Activated CD8-positive, alpha-beta T cell treated with anti-CD3 and anti-CD28 coated beads for 36 hours (primary cell): ENCODE data around the gene BACE2. TPM values are rescaled to one million over a fixed set of nuclear protein-coding genes. Genes with fewer than 3 reads are reported as not detected.

Source experiments
- ATAC-seq: fragments of 200-7000 bp; cut with Tn5 transposase; one replicate; pipeline ENCODE4 v1.10.0; 2021; ENCODE audit warnings: mild to moderate bottlenecking, moderate library complexity
- CTCF ChIA-PET: fragments of 350-600 bp; sonication (Branson Sonifier 250); formaldehyde crosslinking; loops from one replicate; lab custom pipeline; 2021; ENCODE audit warnings: antibody characterized with exemption; lab: Charles Lee
- POLR2A ChIA-PET: fragments of 350-600 bp; sonication (Branson Sonifier 250); formaldehyde crosslinking; loops from one replicate; lab custom pipeline; 2021; ENCODE audit warnings: antibody characterized with exemption; lab: Charles Lee
- DNase-seq: peaks from one replicate; pipeline ENCODE4 v3.0.0-alpha.2; 2020
- H3K27ac Mint-ChIP-seq: one replicate; pipeline ENCODE4 v1.8.0; 2021; ENCODE audit warnings: mild to moderate bottlenecking, mixed read lengths
- H3K27me3 Mint-ChIP-seq: one replicate; pipeline ENCODE4 v1.8.0; 2021; ENCODE audit warnings: mixed read lengths
- H3K36me3 Mint-ChIP-seq: one replicate; pipeline ENCODE4 v1.8.0; 2021; ENCODE audit warnings: low read depth, mixed read lengths
- H3K4me1 Mint-ChIP-seq: one replicate; pipeline ENCODE4 v1.8.0; 2021; ENCODE audit warnings: low read depth, mixed read lengths
- H3K4me3 Mint-ChIP-seq: one replicate; pipeline ENCODE4 v1.8.0; 2021; ENCODE audit warnings: mild to moderate bottlenecking, moderate library complexity, mixed read lengths
- H3K9me3 Mint-ChIP-seq: one replicate; pipeline ENCODE4 v1.8.0; 2021; ENCODE audit warnings: mixed read lengths
- CTCF ChIP-seq: fragments of 200-600 bp; IDR thresholded peaks from one replicate; pipeline ENCODE4 v1.8.0; 2022; ENCODE audit warnings: antibody characterized with exemption, mild to moderate bottlenecking
- intact Hi-C: fragments of 100-400 bp; cut with micrococcal nuclease; formaldehyde crosslinking; loops from one replicate; pipeline ENCODE4 v1.10.0; 2022
- total RNA-seq, 2 experiments: library from RNA; stranded (reverse); gene quantifications; one replicate each; pipeline ENCODE4 v1.2.3, GENCODE V29; 2021

The BACE2 gene
- total RNA-seq, 2 experiments from 2014 or later = 1.1 to 2.0 TPM

GRCh38 chr21:41183575-41183974 is 15.6 kb downstream of the BACE2 start:
- Mint-ChIP-seq H3K36me3 (no peaks in the 10 kb centered on the region), H3K27ac (no peak overlapping the region), H3K4me1 (no peaks in the 10 kb centered on the region), H3K4me3 (no peak overlapping the region), H3K27me3 (peaks cover 6% of the 10 kb centered on the region), H3K9me3 (no peaks in the 10 kb centered on the region)
- no peak for TF ChIP-seq CTCF
- ATAC-seq (no peak), DNase-seq (no peak)
- CTCF ChIA-PET = no interaction called here
- intact Hi-C loops = no loop called here
- POLR2A ChIA-PET = no interaction called here

- H3K27me3 Mint-ChIP-seq = peaks cover 4% of the 10 kb centered on the region
- no peak for TF ChIP-seq CTCF
- H3K36me3 Mint-ChIP-seq = no peaks in the 10 kb centered on the region
- DNase-seq (no peak), ATAC-seq (no peak)
- H3K4me3 Mint-ChIP-seq = no peak overlapping the region
- ChIA-PET POLR2A (no interaction called here), CTCF (no interaction called here)
- no peak overlapping the region for H3K27ac Mint-ChIP-seq
- H3K9me3 Mint-ChIP-seq = peaks cover 6% of the 10 kb centered on the region
- no peaks in the 10 kb centered on the region for H3K4me1 Mint-ChIP-seq
- intact Hi-C loops = no loop called here
These were observed 17.8 kb downstream of the BACE2 start for GRCh38 chr21:41185802-41186201.

- peaks cover 2% of the 10 kb centered on the region for H3K27me3 Mint-ChIP-seq
- POLR2A ChIA-PET = no interaction called here
- CTCF ChIA-PET = no interaction called here
- no peaks in the 10 kb centered on the region for H3K36me3 Mint-ChIP-seq
- no peak for TF ChIP-seq CTCF
- intact Hi-C loops = no loop called here
- DNase-seq (no peak), ATAC-seq (no peak)
- H3K27ac Mint-ChIP-seq = no peak overlapping the region
- H3K4me1 Mint-ChIP-seq = no peaks in the 10 kb centered on the region
- peaks cover 6% of the 10 kb centered on the region for H3K9me3 Mint-ChIP-seq
- H3K4me3 Mint-ChIP-seq = no peak overlapping the region
These were observed 19.0 kb downstream of the BACE2 start for GRCh38 chr21:41186755-41187536.

GRCh38 chr21:41187537-41188025 is 19.6 kb downstream of the BACE2 start:
- no peak for TF ChIP-seq CTCF
- ATAC-seq (no peak), DNase-seq (no peak)
- H3K4me1 Mint-ChIP-seq = no peaks in the 10 kb centered on the region
- H3K27me3 Mint-ChIP-seq = peaks cover 2% of the 10 kb centered on the region
- intact Hi-C loops = no loop called here
- ChIA-PET CTCF (interaction anchor here (1.2 kb wide), 1 partner anchor 18 kb away, joined by 3 read pairs; no protein-coding TSS in a partner anchor), POLR2A (no interaction called here)
- H3K4me3 Mint-ChIP-seq = no peak overlapping the region
- no peak overlapping the region for H3K27ac Mint-ChIP-seq
- peaks cover 6% of the 10 kb centered on the region for H3K9me3 Mint-ChIP-seq
- no peaks in the 10 kb centered on the region for H3K36me3 Mint-ChIP-seq

- no peak overlapping the region for H3K27ac Mint-ChIP-seq
- H3K9me3 Mint-ChIP-seq = peaks cover 6% of the 10 kb centered on the region
- TF ChIP-seq CTCF = no peak
- no peaks in the 10 kb centered on the region for H3K4me1 Mint-ChIP-seq
- DNase-seq = no peak
- ChIA-PET CTCF (interaction anchor here (1.2 kb wide), 1 partner anchor 19 kb away, joined by 3 read pairs; no protein-coding TSS in a partner anchor), POLR2A (no interaction called here)
- H3K27me3 Mint-ChIP-seq = peaks cover 2% of the 10 kb centered on the region
- intact Hi-C loops = no loop called here
- no peak overlapping the region for H3K4me3 Mint-ChIP-seq
- H3K36me3 Mint-ChIP-seq = no peaks in the 10 kb centered on the region
- no peak for ATAC-seq
These were observed 20.7 kb downstream of the BACE2 start for GRCh38 chr21:41188486-41189149.
